Testis (tissue), 2 donors: Measurements from ENCODE around the gene LYPD8.

Experiments used
- CTCF ChIP-seq, 3 experiments: fragments of 450-650 bp in 2 of 3; fragments of 200-600 bp in 1 of 3; sonication (generic) in 1 of 3; IDR thresholded peaks; one replicate each; pipeline ENCODE4 v1.5.1; 2016 to 2019; ENCODE audit warnings: antibody characterized with exemption in 3 of 3, mild to moderate bottlenecking in 2 of 3, moderate library complexity in 1 of 3
- POLR2A ChIP-seq: fragments of 450-650 bp; IDR thresholded peaks from one replicate; pipeline ENCODE4 v1.6.1; 2017; ENCODE audit warnings: antibody characterized with exemption, mild to moderate bottlenecking, moderate library complexity

DNA sequence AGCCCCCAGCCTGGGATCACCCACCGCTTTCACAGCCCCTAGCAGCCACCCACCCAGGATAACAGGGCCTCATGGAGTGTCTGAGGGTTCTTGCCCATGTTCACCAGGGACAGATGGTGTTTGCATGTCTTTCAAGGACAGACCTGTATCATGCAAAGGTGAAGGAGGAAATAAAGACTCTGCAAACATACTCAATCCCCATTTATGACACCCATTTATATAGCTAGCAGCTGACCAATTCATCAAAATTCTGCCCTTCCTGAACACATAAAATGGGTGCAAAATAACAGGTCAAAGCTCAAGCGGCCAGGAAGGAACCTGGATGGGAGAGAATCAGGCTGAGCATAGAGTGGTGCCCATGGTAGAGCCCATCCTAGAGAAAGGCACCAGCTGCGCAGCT, 32.8 kb upstream of the LYPD8 start:
- TF ChIP-seq POLR2A: no peak
- TF ChIP-seq CTCF (IDR thresholded peaks at IDR 0.05): no peak
